Rectal smooth muscle tissue (tissue), 1 donor: ENCODE data around the gene RFPL4AL1.

ENCODE experiments used
- H3K27ac ChIP-seq: one replicate; pipeline ENCODE4 v1.7.0; 2013; ENCODE audit warnings: low read depth, low read length, inconsistent platforms
- H3K27me3 ChIP-seq: one replicate; pipeline ENCODE4 v1.7.0; 2013; ENCODE audit warnings: low read length; ENCODE audit not compliant: control insufficient read depth, insufficient read depth
- H3K36me3 ChIP-seq: one replicate; pipeline ENCODE4 v1.7.0; 2013; ENCODE audit warnings: low read length; ENCODE audit not compliant: control insufficient read depth, insufficient read depth
- H3K4me1 ChIP-seq: one replicate; pipeline ENCODE4 v1.7.0; 2013; ENCODE audit warnings: low read length; ENCODE audit not compliant: control insufficient read depth, insufficient read depth
- H3K4me3 ChIP-seq: one replicate; pipeline ENCODE4 v1.7.0; 2013; ENCODE audit warnings: low read length
- H3K9ac ChIP-seq: one replicate; pipeline ENCODE4 v1.7.0; 2013; ENCODE audit warnings: low read length

The RFPL4AL1 gene

GRCh38 chr19:55778331-55778730 is 9.4 kb downstream of the RFPL4AL1 start:
- no peaks in the 10 kb centered on the region for H3K36me3 ChIP-seq
- H3K4me1 ChIP-seq, result no peaks in the 10 kb centered on the region
- no peak overlapping the region for H3K9ac ChIP-seq
- no peak overlapping the region for H3K27ac ChIP-seq
- no peaks in the 10 kb centered on the region for H3K27me3 ChIP-seq
- no peak overlapping the region for H3K4me3 ChIP-seq

DNA sequence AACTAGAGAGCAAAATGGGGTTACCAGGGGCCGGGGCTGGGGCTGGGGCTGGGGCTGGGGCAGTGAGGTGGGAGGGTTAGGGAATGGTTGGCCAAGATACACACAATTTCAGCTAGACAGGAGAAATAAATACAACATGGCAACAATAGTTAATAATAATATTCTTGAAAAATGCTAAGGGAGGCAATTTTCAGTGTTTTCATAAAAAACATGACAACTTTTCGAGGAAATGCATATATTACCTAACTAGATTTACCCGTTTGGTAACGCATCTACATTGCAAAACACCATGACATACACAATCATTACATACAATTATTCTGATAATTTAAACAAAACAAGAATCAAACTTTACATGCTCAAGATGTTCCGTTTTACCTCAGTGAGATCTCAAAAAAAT is 12.2 kb downstream of the RFPL4AL1 start:
- Histone ChIP-seq H3K27ac (no peak overlapping the region), H3K4me3 (no peak overlapping the region), H3K4me1 (no peaks in the 10 kb centered on the region), H3K9ac (no peak overlapping the region), H3K27me3 (no peaks in the 10 kb centered on the region), H3K36me3 (no peaks in the 10 kb centered on the region)

DNA sequence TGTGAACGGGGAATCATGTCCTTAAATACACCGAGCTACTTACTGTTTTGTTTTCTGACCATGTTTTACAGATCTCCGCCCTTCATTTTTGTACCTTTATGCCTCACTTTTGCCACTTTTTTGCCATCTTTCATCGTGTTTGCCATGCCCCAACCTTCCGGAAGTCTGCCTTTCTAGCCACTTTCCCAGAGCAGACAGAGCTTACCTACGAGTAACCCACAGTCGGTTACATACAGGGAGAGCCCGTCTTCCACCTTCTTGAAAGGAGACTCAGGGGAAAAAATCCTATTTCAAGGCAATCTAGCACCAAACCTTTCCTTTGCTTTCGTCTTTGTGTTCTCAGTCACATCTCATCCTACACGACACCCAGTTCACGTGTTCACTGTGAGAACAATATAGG is 26.1 kb downstream of the RFPL4AL1 start:
- Histone ChIP-seq H3K4me1 (no peaks in the 10 kb centered on the region), H3K27ac (no peak overlapping the region), H3K9ac (no peak overlapping the region), H3K36me3 (no peaks in the 10 kb centered on the region), H3K27me3 (no peaks in the 10 kb centered on the region), H3K4me3 (no peak overlapping the region)

DNA sequence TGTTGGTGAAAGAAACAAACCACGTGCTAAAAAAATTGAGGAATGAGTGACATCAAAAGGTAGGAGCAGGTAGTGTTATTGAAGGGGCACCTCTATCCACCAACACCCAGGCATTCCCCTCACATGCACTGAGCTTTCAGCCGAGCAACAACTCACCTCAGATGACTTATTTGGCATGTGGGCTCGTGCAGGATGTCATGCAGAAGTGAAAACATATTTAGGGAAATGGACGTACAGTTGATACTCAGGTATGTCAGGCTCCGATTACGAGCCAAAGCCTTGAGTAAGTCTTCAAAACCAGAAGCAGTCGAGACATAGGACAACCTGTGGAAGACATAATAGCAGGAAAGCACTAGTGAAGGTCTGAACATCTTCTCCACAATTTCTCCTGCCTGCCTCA is 32.5 kb downstream of the RFPL4AL1 start:
- Histone ChIP-seq H3K4me3 (no peak overlapping the region), H3K4me1 (no peaks in the 10 kb centered on the region), H3K27me3 (no peaks in the 10 kb centered on the region), H3K36me3 (no peaks in the 10 kb centered on the region), H3K9ac (no peak overlapping the region), H3K27ac (no peak overlapping the region)

GRCh38 chr19:55802281-55802680 is 33.4 kb downstream of the RFPL4AL1 start:
- H3K27ac ChIP-seq, result no peak overlapping the region
- H3K27me3 ChIP-seq, result no peaks in the 10 kb centered on the region
- no peaks in the 10 kb centered on the region for H3K4me1 ChIP-seq
- H3K36me3 ChIP-seq, result no peaks in the 10 kb centered on the region
- no peak overlapping the region for H3K4me3 ChIP-seq
- H3K9ac ChIP-seq, result no peak overlapping the region

GRCh38 chr19:55809381-55810058 is 40.6 kb downstream of the RFPL4AL1 start:
- Histone ChIP-seq H3K27me3 (no peaks in the 10 kb centered on the region), H3K9ac (no peak overlapping the region), H3K4me3 (no peak overlapping the region), H3K36me3 (no peaks in the 10 kb centered on the region), H3K27ac (no peak overlapping the region), H3K4me1 (no peaks in the 10 kb centered on the region)

- no peak overlapping the region for H3K9ac ChIP-seq
- no peak overlapping the region for H3K4me3 ChIP-seq
- H3K4me1 ChIP-seq, result no peaks in the 10 kb centered on the region
- H3K36me3 ChIP-seq, result no peaks in the 10 kb centered on the region
- H3K27me3 ChIP-seq, result no peaks in the 10 kb centered on the region
- H3K27ac ChIP-seq, result no peak overlapping the region
Observed at GRCh38 chr19:55811340-55811739, 42.4 kb downstream of the RFPL4AL1 start.

GRCh38 chr19:55812449-55812848 is 43.5 kb downstream of the RFPL4AL1 start:
- Histone ChIP-seq H3K27me3 (no peaks in the 10 kb centered on the region), H3K9ac (no peak overlapping the region), H3K4me3 (no peak overlapping the region), H3K4me1 (no peaks in the 10 kb centered on the region), H3K36me3 (no peaks in the 10 kb centered on the region), H3K27ac (no peak overlapping the region)

DNA sequence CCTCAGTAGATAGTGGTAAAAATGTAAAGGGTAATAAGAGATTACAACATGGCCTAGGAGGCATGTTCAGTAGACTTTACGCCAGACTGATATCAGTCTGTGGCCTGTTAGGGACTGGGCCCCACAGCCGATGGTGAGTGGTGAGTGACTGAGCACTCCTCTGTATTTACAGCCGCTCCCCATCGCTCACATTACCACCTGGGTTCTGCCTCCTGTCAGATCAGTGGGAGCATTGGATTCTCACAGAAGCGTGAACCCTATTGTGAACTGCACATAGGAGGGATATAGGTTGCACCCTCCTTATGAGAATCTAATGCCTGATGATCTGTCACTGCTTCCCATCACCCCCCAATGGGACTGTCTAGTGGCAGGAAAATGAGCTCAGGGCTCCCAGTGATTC is 45.0 kb downstream of the RFPL4AL1 start:
- Histone ChIP-seq H3K27me3 (no peaks in the 10 kb centered on the region), H3K4me1 (no peaks in the 10 kb centered on the region), H3K4me3 (no peak overlapping the region), H3K27ac (no peak overlapping the region), H3K36me3 (no peaks in the 10 kb centered on the region), H3K9ac (no peak overlapping the region)

- no peak overlapping the region for H3K9ac ChIP-seq
- no peaks in the 10 kb centered on the region for H3K27me3 ChIP-seq
- no peak overlapping the region for H3K27ac ChIP-seq
- no peak overlapping the region for H3K4me3 ChIP-seq
- H3K36me3 ChIP-seq, result no peaks in the 10 kb centered on the region
- no peaks in the 10 kb centered on the region for H3K4me1 ChIP-seq
Observed at GRCh38 chr19:55820037-55820436, 51.1 kb downstream of the RFPL4AL1 start.
